Measurements from ENCODE around the gene KLRF1.

KLRF1 gene

GRCh38 chr12:9827209-9827888, at the start of gene KLRF1:
Gene KLRF1 (plus strand): TSS chr12:9827481. CDS start chr12:9827545, 64 bp downstream.
- no peak for DNase-seq (ENCODE audit: low read depth)

GRCh38 chr12:9779209-9779608, 48.1 kb upstream of the KLRF1 start:
- DNase-seq (ENCODE audit: low read depth), result no peak

GRCh38 chr12:9781360-9781759, 45.9 kb upstream of the KLRF1 start:
- no peak for DNase-seq (ENCODE audit: low read depth)

GRCh38 chr12:9782547-9783382, 44.5 kb upstream of the KLRF1 start:
- DNase-seq (ENCODE audit: low read depth), result no peak

GRCh38 chr12:9784326-9784725, 43.0 kb upstream of the KLRF1 start:
- DNase-seq (ENCODE audit: low read depth), result no peak

- DNase-seq (ENCODE audit: low read depth), result no peak
These were observed 42.5 kb upstream of the KLRF1 start for GRCh38 chr12:9784816-9785215.

- DNase-seq (ENCODE audit: low read depth), result no peak
These were observed 40.3 kb upstream of the KLRF1 start for GRCh38 chr12:9786726-9787717.

- DNase-seq (ENCODE audit: low read depth), result no peak
These were observed 34.9 kb upstream of the KLRF1 start for GRCh38 chr12:9792185-9792900.

- DNase-seq (ENCODE audit: low read depth), result no peak
These were observed 34.2 kb upstream of the KLRF1 start for GRCh38 chr12:9792961-9793617.

GRCh38 chr12:9793779-9794395, 33.4 kb upstream of the KLRF1 start:
- no peak for DNase-seq (ENCODE audit: low read depth)

- DNase-seq (ENCODE audit: low read depth), result no peak
These were observed 32.7 kb upstream of the KLRF1 start for GRCh38 chr12:9794484-9795093.

GRCh38 chr12:9795945-9796344, 31.3 kb upstream of the KLRF1 start:
- no peak for DNase-seq (ENCODE audit: low read depth)

- DNase-seq (ENCODE audit: low read depth), result no peak
These were observed 30.9 kb upstream of the KLRF1 start for GRCh38 chr12:9796346-9796745.

- DNase-seq (ENCODE audit: low read depth), result no peak
These were observed 30.3 kb upstream of the KLRF1 start for GRCh38 chr12:9796971-9797370.

- DNase-seq (ENCODE audit: low read depth), result peak; percentile 68
These were observed 29.3 kb upstream of the KLRF1 start for GRCh38 chr12:9797722-9798619.

- DNase-seq (ENCODE audit: low read depth), result no peak
These were observed 27.3 kb upstream of the KLRF1 start for GRCh38 chr12:9799961-9800360.

GRCh38 chr12:9805883-9806282, 21.4 kb upstream of the KLRF1 start:
- DNase-seq (ENCODE audit: low read depth), result no peak

GRCh38 chr12:9806714-9807113, 20.6 kb upstream of the KLRF1 start:
- DNase-seq (ENCODE audit: low read depth), result no peak

GRCh38 chr12:9808504-9808903, 18.8 kb upstream of the KLRF1 start:
- no peak for DNase-seq (ENCODE audit: low read depth)
